GM12872 (cell line): ENCODE results near the gene SLIT2.

ENCODE experiments used
- CTCF ChIP-seq: IDR thresholded peaks from 3 replicates; pipeline ENCODE4 v1.5.1; 2011; ENCODE audit warnings: low read depth, mild to moderate bottlenecking, low read length, moderate library complexity; ENCODE audit not compliant: insufficient read depth

The SLIT2 gene

GRCh38 chr4:20249333-20249732, 2.4 kb upstream of the SLIT2 start:
- TF ChIP-seq CTCF, result no peak

- TF ChIP-seq CTCF, result no peak
These were observed 492 bp upstream of the SLIT2 start for GRCh38 chr4:20251031-20251795.

GRCh38 chr4:20252656-20253282, 1.1 kb downstream of the SLIT2 start:
- no peak for TF ChIP-seq CTCF

GRCh38 chr4:20253283-20253734, 1.6 kb downstream of the SLIT2 start:
- TF ChIP-seq CTCF, result no peak

- TF ChIP-seq CTCF, result no peak
These were observed 2.2 kb downstream of the SLIT2 start for GRCh38 chr4:20253735-20254409.

- no peak for TF ChIP-seq CTCF
These were observed 3.0 kb downstream of the SLIT2 start for GRCh38 chr4:20254511-20255250.

GRCh38 chr4:20255251-20255586, 3.5 kb downstream of the SLIT2 start:
- no peak for TF ChIP-seq CTCF
